Adrenal gland (tissue), 12 donors: ENCODE results near the gene NCOA5. TPM values are rescaled to one million over a fixed set of nuclear protein-coding genes. Genes with fewer than 3 reads are reported as not detected.

Experiments
- DNase-seq, 7 donors: peaks; one replicate each; pipeline ENCODE4 v3.0.0-alpha.2; 2019 to 2020
- H3K27ac ChIP-seq, 5 donors: fragments of 200-600 bp; sonication (generic) in 4 of 5; 1 replicate in 3 of 5; 2 replicates in 2 of 5; pipeline versions ENCODE4 v1.5.1 to v1.8.0; 2016 to 2020; ENCODE audit warnings: mild to moderate bottlenecking in 1 of 5
- H3K27me3 ChIP-seq: fragments of 200-600 bp; 2 replicates; pipeline ENCODE4 v1.8.0; 2021
- H3K36me3 ChIP-seq, 2 donors: fragments of 200-600 bp; replicated peaks in 1 of 2; 1 replicate in 1 of 2; 2 replicates in 1 of 2; pipeline versions ENCODE4 v1.5.1 to v1.8.0; 2018 to 2022
- H3K4me1 ChIP-seq, 2 donors: fragments of 200-600 bp; replicated peaks in 1 of 2; 1 replicate in 1 of 2; 2 replicates in 1 of 2; pipeline versions ENCODE4 v1.5.1 to v1.8.0; 2018 to 2021
- H3K4me3 ChIP-seq, 4 donors: fragments of 200-600 bp; sonication (generic) in 3 of 4; one replicate each; pipeline ENCODE4 v1.5.1; 2016 to 2018
- H3K9me3 ChIP-seq, 3 donors: fragments of 200-600 bp; sonication (generic) in 1 of 3; replicated peaks in 1 of 3; 1 replicate in 2 of 3; 2 replicates in 1 of 3; pipeline versions ENCODE4 v1.5.1 to v1.8.0; 2016 to 2021
- CTCF ChIP-seq, 6 experiments: fragments of 450-650 bp in 4 of 6; fragments of 200-600 bp in 2 of 6; sonication (generic) in 1 of 6; IDR thresholded peaks; 1 replicate in 5 of 6; 2 replicates in 1 of 6; pipeline versions ENCODE4 v1.5.1 to v1.8.0; 2016 to 2021; ENCODE audit warnings: antibody characterized with exemption in 6 of 6, mild to moderate bottlenecking in 2 of 6, moderate library complexity in 1 of 6
- POLR2A ChIP-seq, 2 donors: fragments of 450-650 bp; IDR thresholded peaks; one replicate each; pipeline ENCODE4 v1.6.1; 2017; ENCODE audit warnings: antibody characterized with exemption in 2 of 2, mild to moderate bottlenecking in 2 of 2, moderate library complexity in 1 of 2
- WGBS, 4 donors: extraction: QIAGEN DNeasy Blood & Tissue Kit in 2 of 4; methylation state at CpG; one replicate each; pipeline versions ENCODE4 v1.1.5 to v1.1.7; 2013 to 2017; 5-methylcytosine and 5-hydroxymethylcytosine counted together
- intact Hi-C, 2 donors: fragments of 100-400 bp; cut with DNase I; formaldehyde crosslinking; loops; one replicate each; pipeline versions ENCODE4 v1.14.1 to v1.15.0; 2022 to 2023
- polyA plus RNA-seq, 3 donors: library from polyadenylated mRNA; stranded (reverse); fragments of 200-250 nt in 2 of 3; fragments of 350-450 nt in 1 of 3; fragmentation: Illumina TruSeq in 1 of 3; extraction: RNeasy Lipid Tissue Mini Kit (QIAGEN cat#74804) in 1 of 3; gene quantifications; one replicate each; pipeline ENCODE4 v1.2.3, GENCODE V29; 2013 to 2014
- total RNA-seq, 9 donors: library from RNA; depleted of rRNA in 4 of 9; stranded (reverse); fragments of >200 nt in 4 of 9; fragments of 120-200 nt in 1 of 9; fragmentation: NEBNext Ultra II Directional in 1 of 9; extraction: Animal tissue kit (Norgen Biotek cat#: 25700) in 1 of 9; gene quantifications; one replicate each; pipeline versions ENCODE4 v1.1.0 to v1.2.4, GENCODE V29; 2013 to 2023
- donor health status: healthy with polysubstance abuse.
- donor health status: Bipolar disorder and iron deficiency.
- donor health status: DM: yes; HTN: yes; CAD: no.
- donor health status: DM: no; HTN: no; CAD: no.
- donor health status: DM: no; HTN: no; CAD: no.
- donor health status: DM: yes; HTN: yes; CAD: no.

The NCOA5 gene
- total and polyA plus RNA-seq, 12 donors: 17.8 to 44.8 (median 24.7) TPM

GRCh38 chr20:46077642-46078305 lies 12.0 kb downstream of the NCOA5 start:
- DNase-seq: no peak
- Histone ChIP-seq H3K9me3 (no peaks in the 10 kb centered on the region), H3K4me3 (no peak overlapping the region), H3K27ac (no peak overlapping the region), H3K36me3 (peaks cover 0 to 53% of the 10 kb centered on the region in 2 donors), H3K27me3 (no peaks in the 10 kb centered on the region), H3K4me1 (peaks cover 4 to 29% of the 10 kb centered on the region in 2 donors)
- intact Hi-C loops: loop anchor here in 1 of 2 donors (10.0 kb wide), 1 partner anchor 53 kb away; the partner anchor contains the start of gene SLC12A5
- no peak for TF ChIP-seq POLR2A (IDR thresholded peaks at IDR 0.05)
- 92 to 97% (median 94%) methylated on average over 8 of the region's 8 CpGs for WGBS, 4 donors

- intact Hi-C loops: loop anchor here in 1 of 2 donors (10.0 kb wide), 1 partner anchor 52 kb away; the partner anchor contains the start of gene SLC12A5
- Histone ChIP-seq H3K9me3 (no peaks in the 10 kb centered on the region), H3K27ac (no peak overlapping the region), H3K27me3 (no peaks in the 10 kb centered on the region), H3K4me1 (peaks cover 0 to 22% of the 10 kb centered on the region in 2 donors), H3K36me3 (peaks cover 0 to 53% of the 10 kb centered on the region in 2 donors), H3K4me3 (no peak overlapping the region)
- no peak for TF ChIP-seq CTCF (IDR thresholded peaks at IDR 0.05)
- no peak for TF ChIP-seq POLR2A (IDR thresholded peaks at IDR 0.05)
- DNase-seq: no peak
- WGBS, 4 donors: 84 to 98% (median 93%) methylated on average over 7 of the region's 7 CpGs
These were observed 13.0 kb downstream of the NCOA5 start for GRCh38 chr20:46076806-46077205.

GRCh38 chr20:46074006-46074405 lies 15.8 kb downstream of the NCOA5 start:
- TF ChIP-seq CTCF (IDR thresholded peaks at IDR 0.05) (no peak), POLR2A (IDR thresholded peaks at IDR 0.05) (no peak)
- intact Hi-C loops: loop anchor here in 1 of 2 donors (10.0 kb wide), 1 partner anchor 49 kb away; the partner anchor contains the start of gene SLC12A5
- Histone ChIP-seq H3K9me3 (no peaks in the 10 kb centered on the region), H3K27ac (no peak overlapping the region), H3K4me1 (peaks cover 0 to 10% of the 10 kb centered on the region in 2 donors), H3K27me3 (no peaks in the 10 kb centered on the region), H3K4me3 (no peak overlapping the region), H3K36me3 (peaks cover 0 to 59% of the 10 kb centered on the region in 2 donors)
- no peak for DNase-seq
- 75 to 81% (median 78%) methylated on average over 3 of the region's 3 CpGs for WGBS, 4 donors

GRCh38 chr20:46073443-46073842 lies 16.3 kb downstream of the NCOA5 start:
- H3K27me3 ChIP-seq: no peaks in the 10 kb centered on the region
- no peak for TF ChIP-seq POLR2A (IDR thresholded peaks at IDR 0.05)
- no peak for TF ChIP-seq CTCF (IDR thresholded peaks at IDR 0.05)
- no peak overlapping the region for H3K4me3 ChIP-seq
- intact Hi-C loops: loop anchor here in 1 of 2 donors (10.0 kb wide), 1 partner anchor 49 kb away; the partner anchor contains the start of gene SLC12A5
- H3K4me1 ChIP-seq: peaks cover 0 to 10% of the 10 kb centered on the region in 2 donors
- no peak for DNase-seq
- H3K9me3 ChIP-seq: no peaks in the 10 kb centered on the region
- H3K27ac ChIP-seq: no peak overlapping the region
- H3K36me3 ChIP-seq: peaks cover 0 to 58% of the 10 kb centered on the region in 2 donors
- 82 to 86% (median 84%) methylated on average over 3 of the region's 3 CpGs for whole genome bisulfite sequencing, 4 donors
